Measurements from ENCODE around the gene TAF11L9. TPM values are rescaled to one million over a fixed set of nuclear protein-coding genes. Genes with fewer than 3 reads are reported as not detected.
"Not testable (repeated sequence)": the region's sequence is repeated elsewhere in the genome, so short reads cannot be mapped to it uniquely, and the experiment has no call there.

Gene TAF11L9
- not detected for total RNA-seq

DNA sequence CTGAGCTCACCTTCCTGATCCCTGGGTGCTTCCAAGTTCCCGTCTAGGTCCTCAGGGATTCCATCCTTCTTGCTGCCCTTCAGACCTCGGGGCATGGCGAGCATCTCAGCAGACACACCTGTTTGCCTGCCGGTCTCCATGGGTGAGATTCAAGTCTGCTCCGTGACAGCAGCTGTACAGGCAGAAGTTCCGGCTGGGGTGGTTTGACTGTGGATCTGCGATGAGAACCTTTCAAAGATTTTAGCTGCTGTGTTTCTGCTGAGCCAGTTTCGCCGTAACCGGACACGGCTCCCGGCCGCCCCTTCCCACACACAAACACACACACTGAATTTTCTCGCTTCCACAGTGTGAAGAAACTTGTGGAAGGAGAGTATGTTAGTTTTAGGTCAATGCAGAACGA is at the start of gene TAF11L9:
Gene TAF11L9, minus strand, starts transcription at position 140 of the 400 bp plus-strand sequence.
- not testable (repeated sequence) for H3K4me1 ChIP-seq; H3K36me3 ChIP-seq; H3K27me3 ChIP-seq; H3K9me3 ChIP-seq; H3K4me3 ChIP-seq; H3K27ac ChIP-seq; ATAC-seq (ENCODE audit: low FRiP score in 2 of 2)
- DNase-seq: peak in 1 of 2 donors; percentile 22
- WGBS, 2 donors: 91 to 94% methylated on average over 12 to 13 of the region's 15 CpGs

DNA sequence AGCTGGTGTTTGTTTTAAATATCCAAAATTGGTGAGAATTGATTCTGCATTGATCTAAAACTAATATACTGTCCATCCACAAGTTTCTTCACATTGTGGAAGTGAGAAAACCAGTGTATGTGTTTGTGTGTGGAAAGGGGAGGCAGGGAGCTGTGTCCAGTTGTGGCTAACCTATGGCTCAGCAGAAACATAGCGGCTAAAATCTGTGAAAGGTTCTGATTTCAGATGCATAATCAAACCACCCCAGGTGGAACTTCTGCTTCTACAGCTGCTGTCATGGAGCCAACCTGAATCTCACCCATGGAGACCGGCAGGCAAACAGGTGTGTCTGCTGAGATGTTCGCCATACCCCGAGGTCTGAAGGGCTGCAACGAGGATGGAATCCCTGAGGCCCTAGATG is 40.0 kb upstream of the TAF11L9 start, which contains the start of gene TAF11L14:
Gene TAF11L14, plus strand, starts transcription at position 301 of the 400 bp plus-strand sequence.
- no peak within 1 kb of the TSS for H3K4me3 ChIP-seq
- no peaks in the 10 kb centered on the region for H3K36me3 ChIP-seq
- H3K4me1 ChIP-seq: no peaks in the 10 kb centered on the region
- H3K27me3 ChIP-seq: no peaks in the 10 kb centered on the region
- no peak within 1 kb of the TSS for H3K27ac ChIP-seq
- 94% methylated on average over 4 to 5 of the region's 5 CpGs for WGBS, 2 donors
- H3K9me3 ChIP-seq: no peaks in the 10 kb centered on the region
- no peak for ATAC-seq (ENCODE audit: low FRiP score in 2 of 2)
- TF ChIP-seq, protein P1, sequence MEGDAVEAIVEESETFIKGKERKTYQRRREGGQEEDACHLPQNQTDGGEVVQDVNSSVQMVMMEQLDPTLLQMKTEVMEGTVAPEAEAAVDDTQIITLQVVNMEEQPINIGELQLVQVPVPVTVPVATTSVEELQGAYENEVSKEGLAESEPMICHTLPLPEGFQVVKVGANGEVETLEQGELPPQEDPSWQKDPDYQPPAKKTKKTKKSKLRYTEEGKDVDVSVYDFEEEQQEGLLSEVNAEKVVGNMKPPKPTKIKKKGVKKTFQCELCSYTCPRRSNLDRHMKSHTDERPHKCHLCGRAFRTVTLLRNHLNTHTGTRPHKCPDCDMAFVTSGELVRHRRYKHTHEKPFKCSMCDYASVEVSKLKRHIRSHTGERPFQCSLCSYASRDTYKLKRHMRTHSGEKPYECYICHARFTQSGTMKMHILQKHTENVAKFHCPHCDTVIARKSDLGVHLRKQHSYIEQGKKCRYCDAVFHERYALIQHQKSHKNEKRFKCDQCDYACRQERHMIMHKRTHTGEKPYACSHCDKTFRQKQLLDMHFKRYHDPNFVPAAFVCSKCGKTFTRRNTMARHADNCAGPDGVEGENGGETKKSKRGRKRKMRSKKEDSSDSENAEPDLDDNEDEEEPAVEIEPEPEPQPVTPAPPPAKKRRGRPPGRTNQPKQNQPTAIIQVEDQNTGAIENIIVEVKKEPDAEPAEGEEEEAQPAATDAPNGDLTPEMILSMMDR (IDR thresholded peaks at IDR 0.05): no peak
- TF ChIP-seq EP300 (IDR thresholded peaks at IDR 0.05): no peak
- TF ChIP-seq POLR2A (IDR thresholded peaks at IDR 0.05): no peak
- no peak for TF ChIP-seq POLR2AphosphoS5 (IDR thresholded peaks at IDR 0.05)
- DNase-seq: no peak

DNA sequence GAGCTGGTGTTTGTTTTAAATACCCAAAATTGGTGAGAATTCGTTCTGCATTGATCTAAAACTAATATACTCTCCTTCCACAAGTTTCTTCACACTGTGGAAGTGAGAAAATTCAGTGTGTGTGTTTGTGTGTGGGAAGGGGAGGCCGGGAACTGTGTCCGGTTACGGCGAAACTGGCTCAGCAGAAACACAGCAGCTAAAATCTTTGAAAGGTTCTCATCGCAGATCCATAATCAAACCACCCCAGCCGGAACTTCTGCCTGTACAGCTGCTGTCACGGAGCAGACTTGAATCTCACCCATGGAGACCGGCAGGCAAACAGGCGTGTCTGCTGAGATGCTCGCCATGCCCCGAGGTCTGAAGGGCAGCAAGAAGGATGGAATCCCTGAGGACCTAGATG is 37.6 kb upstream of the TAF11L9 start, which contains the start of gene TAF11L13:
Gene TAF11L13, plus strand, starts transcription at position 301 of the 400 bp plus-strand sequence.
- WGBS, 2 donors: 81 to 86% methylated on average over 7 of the region's 12 CpGs
- H3K27ac ChIP-seq; H3K4me1 ChIP-seq; H3K9me3 ChIP-seq; H3K36me3 ChIP-seq; H3K4me3 ChIP-seq; H3K27me3 ChIP-seq; DNase-seq; ATAC-seq (ENCODE audit: low FRiP score in 2 of 2): not testable (repeated sequence)

DNA sequence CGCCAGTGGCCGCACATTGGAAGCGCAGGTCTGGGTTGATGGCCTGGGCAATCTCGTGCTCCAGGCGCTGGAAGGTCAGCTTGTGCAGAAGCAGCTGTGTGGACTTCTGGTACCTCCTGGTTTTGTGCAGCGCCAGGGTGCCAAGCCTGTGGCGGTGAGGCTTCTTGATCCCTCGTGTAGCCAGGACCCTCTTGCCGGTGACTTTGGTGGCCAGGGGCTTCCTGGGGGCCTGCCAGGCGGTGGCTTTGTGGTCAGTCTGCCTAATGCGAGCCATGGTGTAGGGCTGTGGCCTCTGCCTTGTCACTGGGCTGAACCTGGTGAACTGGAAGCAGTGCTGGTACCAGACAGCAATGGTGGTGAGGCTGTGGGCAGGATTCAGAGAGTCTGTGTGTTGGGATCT is 31.5 kb upstream of the TAF11L9 start:
- H3K27ac ChIP-seq: no peak overlapping the region
- H3K27me3 ChIP-seq: no peaks in the 10 kb centered on the region
- peak in 1 of 2 donors; percentile 44 for DNase-seq
- peak in 1 of 2 donors; percentile 52 for ATAC-seq (ENCODE audit: low FRiP score in 2 of 2)
- no peak overlapping the region for H3K4me3 ChIP-seq
- H3K4me1 ChIP-seq: no peaks in the 10 kb centered on the region
- H3K9me3 ChIP-seq: no peaks in the 10 kb centered on the region
- WGBS, 2 donors: 94 to 100% methylated on average over 3 of the region's 11 CpGs
- TF ChIP-seq POLR2AphosphoS5 (IDR thresholded peaks at IDR 0.05) (no peak), POLR2A (IDR thresholded peaks at IDR 0.05) (no peak), EP300 (IDR thresholded peaks at IDR 0.05) (no peak)
- TF ChIP-seq, protein P1 (IDR thresholded peaks at IDR 0.05): no peak
- H3K36me3 ChIP-seq: no peaks in the 10 kb centered on the region

DNA sequence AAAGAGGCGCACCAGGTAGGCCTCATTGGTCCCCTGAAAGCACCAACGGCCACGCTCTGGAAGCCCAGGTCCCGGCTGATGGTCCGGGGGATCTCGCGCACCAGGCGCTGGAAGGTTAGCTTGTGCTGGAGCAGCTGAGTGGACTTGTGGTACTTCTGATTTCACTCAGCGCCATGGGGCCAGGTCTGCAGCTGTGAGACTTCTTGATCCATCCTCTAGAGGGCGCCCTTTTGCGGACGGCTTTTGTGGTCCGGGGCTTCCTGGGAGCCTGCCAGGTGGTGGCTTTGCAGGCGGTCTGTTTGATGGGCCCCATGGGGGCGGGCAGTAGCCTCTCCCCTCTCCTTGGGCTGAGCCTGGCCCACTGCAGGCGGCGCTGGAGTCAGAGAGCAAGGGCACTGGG is 26.4 kb upstream of the TAF11L9 start:
- 92 to 98% methylated on average over 4 to 8 of the region's 17 CpGs for WGBS, 2 donors
- Histone ChIP-seq H3K36me3 (no peaks in the 10 kb centered on the region), H3K4me1 (no peaks in the 10 kb centered on the region), H3K4me3 (no peak overlapping the region), H3K9me3 (no peaks in the 10 kb centered on the region), H3K27me3 (no peaks in the 10 kb centered on the region), H3K27ac (no peak overlapping the region)
- DNase-seq (peak in 1 of 2 donors; percentile 47), ATAC-seq (ENCODE audit: low FRiP score in 2 of 2) (peak in 1 of 2 donors; percentile 31)
- TF ChIP-seq POLR2AphosphoS5 (IDR thresholded peaks at IDR 0.05) (no peak), POLR2A (IDR thresholded peaks at IDR 0.05) (no peak), EP300 (IDR thresholded peaks at IDR 0.05) (no peak)
- TF ChIP-seq, protein P1 (IDR thresholded peaks at IDR 0.05): no peak

DNA sequence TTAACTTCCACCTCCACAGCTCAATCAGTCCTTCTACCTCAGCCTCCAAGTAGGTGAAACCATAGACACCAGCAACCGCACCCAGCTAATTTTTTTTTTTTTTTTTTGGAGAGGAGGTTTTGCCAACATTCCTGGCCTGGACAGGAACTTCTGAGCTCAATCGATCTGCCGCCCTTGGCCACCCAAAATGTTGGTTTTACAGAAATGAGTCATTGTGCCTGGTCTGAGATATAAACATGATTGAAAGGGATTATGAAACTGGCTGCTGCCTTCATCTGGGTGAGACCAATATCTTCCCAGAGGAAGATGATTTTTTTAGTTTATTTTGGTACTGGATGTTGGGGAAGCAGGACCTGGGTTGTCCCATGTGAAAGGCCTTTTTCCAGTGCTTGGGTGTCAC is 25.2 kb upstream of the TAF11L9 start:
- TF ChIP-seq POLR2A (IDR thresholded peaks at IDR 0.05): no peak
- no peak for TF ChIP-seq EP300 (IDR thresholded peaks at IDR 0.05)
- no peaks in the 10 kb centered on the region for H3K27me3 ChIP-seq
- H3K9me3 ChIP-seq: no peaks in the 10 kb centered on the region
- ATAC-seq (ENCODE audit: low FRiP score in 2 of 2) (no peak), DNase-seq (no peak)
- H3K4me1 ChIP-seq: no peaks in the 10 kb centered on the region
- no peak overlapping the region for H3K4me3 ChIP-seq
- no peak overlapping the region for H3K27ac ChIP-seq
- WGBS, 2 donors: 79 to 98% methylated on average over 2 to 3 of the region's 3 CpGs
- no peaks in the 10 kb centered on the region for H3K36me3 ChIP-seq
